Measurements from ENCODE around the gene CCDC33. TPM values are rescaled to one million over a fixed set of nuclear protein-coding genes. Genes with fewer than 3 reads are reported as not detected.

Gene CCDC33
- total RNA-seq, 1 experiment from 2014 or later = not detected

DNA sequence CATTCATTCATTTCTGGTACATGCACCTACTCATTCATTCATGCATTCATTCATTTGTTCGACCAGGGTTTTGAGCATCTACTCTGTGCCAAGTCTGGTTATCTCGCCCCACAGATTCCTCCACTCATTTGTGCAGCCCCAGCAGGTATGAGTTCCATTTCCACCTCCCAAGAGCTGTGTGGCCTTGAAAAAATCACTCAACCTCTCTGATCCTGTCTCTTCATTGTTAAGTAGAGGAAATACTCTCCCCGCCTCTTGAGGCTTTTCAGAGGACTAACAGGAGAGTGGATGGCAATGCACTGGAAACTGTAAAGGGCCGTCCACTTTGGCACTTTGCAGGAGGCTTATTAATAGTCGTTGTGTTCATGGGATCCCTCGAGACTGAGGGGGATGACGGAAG, 69.6 kb downstream of the CCDC33 start:
- DNase-seq (ENCODE audit: low read depth, low spot score) (no peak), ATAC-seq (no peak)
- H3K9me3 ChIP-seq (ENCODE audit: control insufficient read depth, insufficient read depth, low read depth, low read length) = no peaks in the 10 kb centered on the region
- no peak overlapping the region for H3K27ac ChIP-seq (ENCODE audit: low read length)
- ChIA-PET POLR2A (no interaction called here), CTCF (no interaction called here)
- TF ChIP-seq SIN3A (IDR thresholded peaks at IDR 0.05; ENCODE audit: borderline replicate concordance, insufficient read depth, low read depth, low read length) = no peak
- TF ChIP-seq REST (IDR thresholded peaks at IDR 0.05; ENCODE audit: insufficient read depth in 1 of 2, low read depth in 2 of 2, low read length in 1 of 2) = no peak
- no peak for TF ChIP-seq POLR2AphosphoS5 (IDR thresholded peaks at IDR 0.05; ENCODE audit: low read depth, low read length)
- TF ChIP-seq TCF7L2 (IDR thresholded peaks at IDR 0.05; ENCODE audit: low read depth, low read length) = no peak
- TF ChIP-seq CTCF (IDR thresholded peaks at IDR 0.05) = no peak
- intact Hi-C loops (cut with micrococcal nuclease; ENCODE audit: unreplicated experiment) = no loop called here
- H3K4me1 ChIP-seq (ENCODE audit: control insufficient read depth, insufficient read depth, low read length) = no peaks in the 10 kb centered on the region; the same call in 1 of the 2 replicates
- in situ Hi-C loops (cut with HindIII; ENCODE audit: low pct_unique_long_range_greater_than_20kb, low sequenced_read_pairs) = no loop called here
- H3K4me3 ChIP-seq (ENCODE audit: low read depth in 2 of 2, low read length in 2 of 2) = no peak overlapping the region
- no peaks in the 10 kb centered on the region for H3K27me3 ChIP-seq (ENCODE audit: control insufficient read depth, insufficient read depth, low read length)
- BruUV-seq (replicated peaks) = no TSS peak
- H3K36me3 ChIP-seq (ENCODE audit: control insufficient read depth, insufficient read depth, low read length) = no peaks in the 10 kb centered on the region

DNA sequence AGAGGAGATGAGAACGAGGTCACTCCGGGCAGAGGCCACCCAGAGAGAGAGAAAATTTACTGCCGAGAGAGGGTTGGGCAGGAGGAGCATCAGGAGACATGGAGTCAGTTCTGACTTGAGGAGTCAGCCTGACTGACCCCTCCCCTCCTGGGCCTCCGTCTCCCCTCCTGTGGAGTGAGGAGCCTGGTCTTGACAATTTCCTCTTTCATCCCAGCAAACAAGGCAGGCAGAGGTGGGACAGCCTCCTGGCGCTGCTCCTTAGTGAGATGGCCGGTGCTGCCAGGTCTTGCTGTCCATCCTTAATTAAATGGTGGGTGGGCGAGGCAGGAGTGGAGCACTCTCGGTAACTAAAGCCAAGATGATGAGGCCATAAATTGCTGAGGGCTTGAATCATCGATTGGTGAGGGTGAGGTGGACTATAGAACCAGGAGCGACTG, 70.7 kb downstream of the CCDC33 start:
- TF ChIP-seq SIN3A (IDR thresholded peaks at IDR 0.05; ENCODE audit: borderline replicate concordance, insufficient read depth, low read depth, low read length) (no peak), TCF7L2 (IDR thresholded peaks at IDR 0.05; ENCODE audit: low read depth, low read length) (no peak), REST (IDR thresholded peaks at IDR 0.05; ENCODE audit: insufficient read depth in 1 of 2, low read depth in 2 of 2, low read length in 1 of 2) (no peak), POLR2AphosphoS5 (IDR thresholded peaks at IDR 0.05; ENCODE audit: low read depth, low read length) (no peak), CTCF (IDR thresholded peaks at IDR 0.05) (no peak)
- H3K4me3 ChIP-seq (ENCODE audit: low read depth in 2 of 2, low read length in 2 of 2) = no peak overlapping the region
- intact Hi-C loops (cut with micrococcal nuclease; ENCODE audit: unreplicated experiment) (loop anchor here (1.0 kb wide), 1 partner anchor 178 kb away; no protein-coding TSS in a partner anchor), in situ Hi-C loops (cut with HindIII; ENCODE audit: low pct_unique_long_range_greater_than_20kb, low sequenced_read_pairs) (no loop called here)
- H3K9me3 ChIP-seq (ENCODE audit: control insufficient read depth, insufficient read depth, low read depth, low read length) = no peaks in the 10 kb centered on the region
- no TSS peak for BruUV-seq (replicated peaks)
- H3K4me1 ChIP-seq (ENCODE audit: control insufficient read depth, insufficient read depth, low read length) = no peaks in the 10 kb centered on the region; the same call in 1 of the 2 replicates
- no peaks in the 10 kb centered on the region for H3K36me3 ChIP-seq (ENCODE audit: control insufficient read depth, insufficient read depth, low read length)
- ChIA-PET POLR2A (no interaction called here), CTCF (interaction anchor here (0.8 to 2.7 kb wide), 8 partner anchors 14 to 356 kb away, joined by 3 to 53 read pairs (median 7); partner anchors contain the start of gene ISLR2)
- DNase-seq (ENCODE audit: low read depth, low spot score) (no peak), ATAC-seq (no peak)
- H3K27ac ChIP-seq (ENCODE audit: low read length) = no peak overlapping the region
- no peaks in the 10 kb centered on the region for H3K27me3 ChIP-seq (ENCODE audit: control insufficient read depth, insufficient read depth, low read length)

Data from Panc1 (cell line).